GM12874 (cell line): ENCODE results near the gene SCNN1A.

Experiments used
- CTCF ChIP-seq: IDR thresholded peaks from 2 replicates; pipeline ENCODE4 v1.5.1; 2011; ENCODE audit warnings: low read depth, mild to moderate bottlenecking, control low read depth, low read length, moderate library complexity; ENCODE audit not compliant: insufficient read depth

SCNN1A gene

DNA sequence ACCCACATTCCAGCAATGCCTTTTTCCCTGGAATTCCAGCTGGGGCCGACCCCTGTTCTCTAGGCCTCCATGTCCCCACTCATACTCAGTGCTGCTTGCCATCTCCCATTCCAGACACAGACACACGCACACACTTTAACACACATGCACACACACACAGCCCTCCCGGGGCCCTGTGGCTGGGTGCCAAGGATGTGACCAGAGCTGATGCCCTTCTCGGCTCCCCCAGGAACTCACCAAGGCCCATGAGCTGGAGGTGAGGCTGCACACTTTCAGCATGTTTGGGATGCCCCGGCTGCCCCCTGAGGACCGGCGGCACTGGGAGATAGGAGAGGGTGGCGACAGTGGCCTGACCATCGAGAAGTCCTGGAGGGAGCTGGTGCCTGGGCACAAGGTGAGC is 60.6 kb downstream of the SCNN1A start:
- no peak for TF ChIP-seq CTCF

- no peak for TF ChIP-seq CTCF
Observed at GRCh38 chr12:6313326-6313940, 61.9 kb downstream of the SCNN1A start.

DNA sequence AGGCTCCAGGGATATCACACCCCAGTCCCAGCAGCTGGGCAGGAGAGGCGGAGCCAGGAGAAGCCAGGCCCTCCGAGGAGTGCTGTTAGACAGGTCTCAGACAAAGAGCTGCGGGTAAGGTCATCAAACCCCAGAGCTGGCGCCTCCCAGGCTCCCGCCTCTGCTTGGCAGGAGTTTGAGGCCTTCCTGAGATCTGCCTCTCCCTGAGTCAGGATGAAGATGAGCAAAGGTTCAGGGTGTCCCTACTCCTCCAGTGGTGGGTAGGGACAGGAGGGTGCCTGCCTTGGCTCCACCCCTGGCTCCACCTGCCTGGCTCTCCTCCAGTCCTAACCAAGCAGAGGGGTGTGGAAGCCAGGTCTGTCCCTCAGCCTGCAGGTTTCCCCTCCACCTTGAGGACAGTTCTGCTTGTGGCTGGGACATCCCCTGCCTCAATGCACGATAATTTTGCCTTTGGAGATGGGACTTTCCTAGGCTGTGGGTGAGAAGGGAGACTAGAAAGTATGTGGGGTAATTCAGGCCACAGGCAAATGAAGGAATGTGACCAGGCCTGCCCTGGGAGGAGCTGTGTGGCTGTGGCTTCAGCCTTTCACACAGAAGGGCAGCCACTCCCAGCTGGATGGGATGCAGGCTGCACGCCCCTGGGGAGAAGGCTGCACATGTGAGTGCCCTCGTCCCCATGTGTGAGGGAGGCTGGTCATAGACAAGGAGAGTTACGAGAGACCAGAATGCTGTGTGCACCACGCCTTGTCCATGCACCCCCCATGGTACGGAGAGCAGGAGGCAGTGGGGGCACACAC is 62.6 kb downstream of the SCNN1A start:
- no peak for TF ChIP-seq CTCF

DNA sequence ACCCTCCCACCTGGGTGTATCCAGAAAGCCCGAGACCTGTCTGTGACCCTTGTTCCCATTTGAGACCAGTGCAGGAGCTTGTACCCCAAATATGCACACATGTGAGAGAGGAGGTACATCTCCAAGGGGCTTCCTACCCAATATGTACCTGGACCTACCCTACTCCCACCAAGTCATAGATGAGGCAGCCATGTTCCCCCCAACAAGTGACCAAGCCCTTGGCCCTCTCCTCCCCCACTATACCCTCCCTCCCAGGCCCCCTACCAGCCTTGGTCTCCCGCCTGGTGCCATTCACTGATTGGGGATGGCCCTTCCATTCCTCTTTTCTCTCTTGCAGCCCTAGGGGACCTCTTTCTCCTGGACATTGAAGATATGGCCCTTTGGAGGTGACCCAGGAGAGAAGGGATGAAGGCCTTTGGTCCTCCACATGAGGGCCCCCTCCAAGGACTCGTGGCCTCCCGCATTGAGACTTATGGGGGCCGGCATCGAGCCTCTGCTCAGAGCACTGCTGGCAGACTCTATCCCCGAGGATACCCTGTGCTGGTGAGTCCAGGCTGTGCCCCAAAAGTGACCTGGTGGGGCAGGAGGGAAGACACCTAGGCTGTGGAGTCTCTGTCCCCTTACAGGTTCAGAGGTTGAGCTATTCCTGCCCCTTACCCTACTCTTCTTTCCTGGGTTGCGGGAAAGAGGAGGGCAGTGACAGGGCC is 63.4 kb downstream of the SCNN1A start:
- TF ChIP-seq CTCF: no peak

- no peak for TF ChIP-seq CTCF
Observed at GRCh38 chr12:6310771-6311610, 64.4 kb downstream of the SCNN1A start.

DNA sequence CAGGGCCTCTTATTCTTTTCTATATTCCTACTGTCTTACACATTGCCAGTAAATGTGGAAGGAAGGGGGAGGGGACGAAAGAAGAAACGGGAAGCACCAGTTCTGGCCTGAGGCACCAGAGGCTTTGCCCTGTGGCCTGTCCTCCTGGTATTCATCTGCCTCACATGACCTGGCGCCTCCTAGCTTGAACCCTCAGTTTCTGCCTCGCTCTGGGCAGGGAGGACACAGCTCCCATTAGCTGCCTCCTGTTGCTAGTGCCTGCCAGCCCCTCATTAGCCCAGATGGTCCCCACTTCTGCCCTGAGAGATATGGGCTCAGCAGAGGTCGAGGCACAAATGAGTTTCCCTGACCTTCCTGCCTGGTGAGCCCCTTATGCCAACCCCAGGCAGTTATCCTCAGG is 67.8 kb downstream of the SCNN1A start:
- TF ChIP-seq CTCF: no peak
